Activated CD8-positive, alpha-beta memory T cell treated with anti-CD3 and anti-CD28 coated beads for 1 hour (primary cell): ENCODE measurements around the gene PRRT4.

ENCODE experiments used
- DNase-seq, 2 donors: peaks; one replicate each; pipeline ENCODE4 v3.0.0-alpha.2; 2020; ENCODE audit warnings: low read depth in 1 of 2; ENCODE audit errors: extremely low read depth in 1 of 2

Gene PRRT4

GRCh38 chr7:128350708-128351295, 10.7 kb downstream of the PRRT4 start:
- DNase-seq = no peak

- DNase-seq = no peak
These were observed 12.0 kb downstream of the PRRT4 start for GRCh38 chr7:128349466-128349825.

- DNase-seq = no peak
These were observed 13.8 kb downstream of the PRRT4 start for GRCh38 chr7:128347647-128348097.

- DNase-seq = no peak
These were observed 17.1 kb downstream of the PRRT4 start for GRCh38 chr7:128344431-128344774.

- peak; percentile 56 to 65 for DNase-seq
These were observed 17.7 kb downstream of the PRRT4 start, which contains the start of gene RBM28 for GRCh38 chr7:128343554-128344430. TSS of gene RBM28 (minus strand) at chr7:128343908. CDS start at chr7:128343793, 115 bp downstream.

GRCh38 chr7:128341733-128342132, 19.8 kb downstream of the PRRT4 start:
- DNase-seq = no peak

- no peak for DNase-seq
These were observed 25.8 kb downstream of the PRRT4 start for GRCh38 chr7:128335730-128336129.

GRCh38 chr7:128324368-128324680, 37.2 kb downstream of the PRRT4 start:
- no peak for DNase-seq

GRCh38 chr7:128323459-128324367, 37.8 kb downstream of the PRRT4 start:
- no peak for DNase-seq

- no peak for DNase-seq
These were observed 38.5 kb downstream of the PRRT4 start for GRCh38 chr7:128323040-128323439.

GRCh38 chr7:128322040-128322643, 39.3 kb downstream of the PRRT4 start:
- no peak for DNase-seq

- DNase-seq = no peak
These were observed 40.5 kb downstream of the PRRT4 start for GRCh38 chr7:128321044-128321422.

GRCh38 chr7:128318691-128319090, 42.8 kb downstream of the PRRT4 start:
- no peak for DNase-seq

- no peak for DNase-seq
These were observed 50.5 kb downstream of the PRRT4 start for GRCh38 chr7:128311013-128311412.

- no peak for DNase-seq
These were observed 51.0 kb downstream of the PRRT4 start for GRCh38 chr7:128310499-128310898.

GRCh38 chr7:128309976-128310375, 51.5 kb downstream of the PRRT4 start:
- no peak for DNase-seq

- DNase-seq = no peak
These were observed 52.4 kb downstream of the PRRT4 start for GRCh38 chr7:128309124-128309523.

GRCh38 chr7:128307061-128307460, 54.4 kb downstream of the PRRT4 start:
- DNase-seq = no peak

GRCh38 chr7:128304212-128304611, 57.3 kb downstream of the PRRT4 start:
- DNase-seq = no peak

GRCh38 chr7:128303643-128304042, 57.8 kb downstream of the PRRT4 start:
- no peak for DNase-seq

- DNase-seq = no peak
These were observed 58.4 kb downstream of the PRRT4 start for GRCh38 chr7:128303133-128303532.
